Esophagus muscularis mucosa (tissue), 4 donors: ENCODE data around the gene TMEM150B. TPM values are rescaled to one million over a fixed set of nuclear protein-coding genes. Genes with fewer than 3 reads are reported as not detected.
A peak's percentile ranks its signal among the peaks of the same experiment; 100 is the strongest.
"Not testable (repeated sequence)": the region's sequence is repeated elsewhere in the genome, so short reads cannot be mapped to it uniquely, and the experiment has no call there.

Experiments used
- DNase-seq: peaks from one replicate; pipeline ENCODE4 v3.0.0-alpha.2; 2017; ENCODE audit errors: extremely low spot score
- H3K27ac ChIP-seq, 4 donors: fragments of 200-600 bp; sonication (generic); replicated peaks in 1 of 4; 1 replicate in 3 of 4; 2 replicates in 1 of 4; pipeline ENCODE4 v1.5.1; 2016 to 2019; ENCODE audit warnings: mild to moderate bottlenecking in 1 of 4
- H3K27me3 ChIP-seq, 4 donors: fragments of 200-600 bp; sonication (generic); one replicate each; pipeline versions ENCODE4 v1.5.1 to v1.6.0; 2016 to 2019
- H3K36me3 ChIP-seq, 4 donors: fragments of 200-600 bp; sonication (generic); one replicate each; pipeline ENCODE4 v1.5.1; 2016 to 2019
- H3K4me1 ChIP-seq, 4 donors: fragments of 200-600 bp; sonication (generic); one replicate each; pipeline ENCODE4 v1.5.1; 2016 to 2019
- H3K4me3 ChIP-seq, 4 donors: fragments of 200-600 bp; sonication (generic); 1 replicate in 2 of 4; 2 replicates in 2 of 4; pipeline ENCODE4 v1.5.1; 2016 to 2019; ENCODE audit warnings: mild to moderate bottlenecking in 4 of 4, moderate library complexity in 1 of 4
- H3K9me3 ChIP-seq, 4 donors: fragments of 200-600 bp; sonication (generic); 1 replicate in 3 of 4; 2 replicates in 1 of 4; pipeline ENCODE4 v1.5.1; 2016 to 2019
- CTCF ChIP-seq, 3 experiments: fragments of 200-600 bp in 2 of 3; fragments of 450-650 bp in 1 of 3; sonication (generic) in 2 of 3; IDR thresholded peaks; one replicate each; pipeline ENCODE4 v1.5.1; 2017 to 2019; ENCODE audit warnings: antibody characterized with exemption in 3 of 3, mild to moderate bottlenecking in 2 of 3, moderate library complexity in 1 of 3
- EP300 ChIP-seq: sonication (generic); formaldehyde crosslinking; IDR thresholded peaks from one replicate; pipeline ENCODE4 v1.6.1; 2017; ENCODE audit warnings: antibody characterized with exemption
- POLR2A ChIP-seq: fragments of 450-650 bp; IDR thresholded peaks from one replicate; pipeline ENCODE4 v1.6.1; 2017; ENCODE audit warnings: antibody characterized with exemption, moderate library complexity, mild to moderate bottlenecking, low read depth
- POLR2AphosphoS5 ChIP-seq, 2 donors: sonication (generic); formaldehyde crosslinking; IDR thresholded peaks; one replicate each; pipeline ENCODE4 v1.6.1; 2017; ENCODE audit warnings: antibody characterized with exemption in 2 of 2
- WGBS: methylation state at CpG from one replicate; pipeline ENCODE4 v1.1.5; 2018; 5-methylcytosine and 5-hydroxymethylcytosine counted together
- intact Hi-C: fragments of 100-400 bp; cut with DNase I; formaldehyde crosslinking; loops from one replicate; pipeline ENCODE4 v1.15.1; 2023
- total RNA-seq, 4 donors: library from RNA; depleted of rRNA; stranded (reverse); fragments of >200 nt; gene quantifications; one replicate each; pipeline versions ENCODE4 v1.1.0 to v1.2.1, GENCODE V29; 2016

TMEM150B gene
- total RNA-seq, 4 donors from 2014 or later = 0.83 to 5.2 (median 2.7) TPM

DNA sequence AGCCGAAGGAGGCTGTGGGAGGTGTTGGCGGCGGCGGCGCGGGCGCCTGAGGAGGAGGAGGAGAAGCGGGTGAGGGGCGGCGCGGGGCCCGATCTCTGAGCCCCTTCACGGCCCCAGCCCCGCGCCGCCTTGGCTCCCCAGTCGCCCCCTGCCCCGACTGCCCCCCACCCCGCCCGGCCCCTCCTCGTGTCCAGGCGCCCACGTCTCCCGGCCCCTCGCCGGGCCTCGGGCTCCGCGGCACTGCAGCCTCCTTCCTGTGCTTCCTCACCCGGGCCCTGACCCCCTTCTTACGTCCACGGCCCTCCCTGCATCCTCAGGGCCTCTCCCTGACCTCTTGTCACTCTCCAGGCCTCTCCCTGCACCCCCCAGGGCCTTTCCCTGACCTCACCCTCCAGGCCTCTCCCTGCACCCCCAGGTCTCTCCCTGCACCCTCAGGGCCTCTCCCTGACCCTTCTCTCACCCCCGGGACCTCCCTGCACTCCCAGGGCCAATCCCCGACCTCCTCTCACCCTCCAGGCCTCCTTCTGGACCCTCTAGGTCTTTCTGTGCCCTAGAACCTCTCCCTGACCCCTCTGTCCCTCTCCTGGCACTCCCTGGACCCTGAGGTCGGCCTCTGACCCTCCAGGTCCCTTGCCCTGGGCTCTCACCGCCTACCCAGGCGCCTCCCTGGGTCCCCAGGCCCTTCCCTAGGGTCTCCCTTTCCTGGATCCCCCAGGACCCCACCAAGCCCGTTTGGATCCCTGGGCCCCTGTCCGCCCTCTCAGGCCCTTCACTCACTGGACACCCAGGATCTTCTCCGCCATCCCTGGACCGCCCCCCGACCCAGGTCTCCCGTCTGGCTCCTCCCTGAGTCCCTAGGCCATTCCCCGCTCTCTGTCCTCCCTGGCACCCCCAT, 15.0 kb upstream of the TMEM150B start:
- 7% methylated on average over 16 of the region's 44 CpGs for WGBS
- peak overlapping the region; percentile 91 to 97 (median 93) for H3K27ac ChIP-seq
- DNase-seq = no peak

DNA sequence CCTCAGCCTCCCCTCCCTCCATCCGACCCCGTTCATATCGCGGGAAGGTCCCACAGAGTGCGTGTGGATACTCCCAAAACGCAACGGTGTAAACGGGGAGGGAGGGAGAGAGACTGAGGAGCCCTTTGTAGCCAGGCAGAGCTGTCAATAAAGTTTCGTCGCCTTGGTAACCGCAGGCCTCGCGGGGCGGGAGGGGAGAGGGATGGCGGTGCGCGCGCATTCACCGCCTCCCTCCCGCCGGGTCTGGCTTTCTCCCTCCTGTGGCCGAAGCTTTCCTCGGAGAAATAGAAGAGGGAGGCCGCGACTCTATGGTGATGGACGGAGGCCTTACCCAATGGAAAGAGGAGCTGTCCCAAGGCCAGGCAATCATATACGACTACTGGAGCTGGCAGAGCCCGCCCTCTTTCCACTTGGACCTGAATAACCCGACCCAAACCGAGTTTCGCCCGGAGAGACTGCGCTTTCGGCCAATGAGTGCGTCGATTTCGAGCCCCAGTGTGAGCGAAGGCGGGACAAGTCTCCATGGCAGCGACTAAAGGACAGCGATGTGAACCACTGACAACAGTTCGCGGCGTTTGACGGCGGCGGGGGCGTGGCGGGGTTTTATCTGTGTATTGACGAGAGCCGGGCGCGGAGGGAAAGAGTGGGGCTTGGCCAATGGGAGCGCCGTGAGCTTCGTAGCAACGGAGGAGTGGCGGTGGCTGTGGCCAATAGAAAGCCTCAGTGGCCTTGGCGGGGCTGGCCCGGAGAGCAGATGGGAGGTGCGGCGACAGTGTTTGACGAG, 14.2 kb upstream of the TMEM150B start, which contains the start of gene KMT5C:
Gene KMT5C, plus strand, starts transcription at position 772 of the 784 bp plus-strand sequence. CDS start 2,061 bp downstream, outside the sequence.
- under 1% methylated on average over 36 of the region's 63 CpGs for WGBS
- peak in 2 of 3 experiments; percentile 31 to 59 for TF ChIP-seq CTCF (IDR thresholded peaks at IDR 0.05)
- TF ChIP-seq EP300 = no peak
- TF ChIP-seq POLR2AphosphoS5 (IDR thresholded peaks at IDR 0.05) = peak; percentile 4 to 96
- peak; percentile 75 for TF ChIP-seq POLR2A
- intact Hi-C loops = no loop called here
- peaks cover 0 to 11% (median 0%) of the 10 kb centered on the region in 4 donors for H3K27me3 ChIP-seq
- peaks cover 0 to 25% (median 22%) of the 10 kb centered on the region in 4 donors for H3K36me3 ChIP-seq
- peak within 1 kb of the TSS; percentile 76 to 91 (median 84) for H3K4me3 ChIP-seq
- peak within 1 kb of the TSS; percentile 91 to 97 (median 93) for H3K27ac ChIP-seq
- peak; percentile 100 for DNase-seq
- H3K4me1 ChIP-seq = peaks cover 17 to 34% (median 29%) of the 10 kb centered on the region in 4 donors
- H3K9me3 ChIP-seq = no peaks in the 10 kb centered on the region

More for the DNA sequence above, 15.0 kb upstream of the TMEM150B start:
- H3K36me3 ChIP-seq = peaks cover 0 to 28% (median 22%) of the 10 kb centered on the region in 4 donors
- peak overlapping the region; percentile 76 to 91 (median 84) for H3K4me3 ChIP-seq
- intact Hi-C loops = loop anchor here (5.0 kb wide), 2 partner anchors 38 to 42 kb away; partner anchors contain the start of gene TMEM238
- H3K27me3 ChIP-seq = peaks cover 0 to 6% (median 0%) of the 10 kb centered on the region in 4 donors
- TF ChIP-seq POLR2AphosphoS5 (IDR thresholded peaks at IDR 0.05) (peak in 1 of 2 donors; percentile 99), CTCF (IDR thresholded peaks at IDR 0.05) (no peak), POLR2A (no peak)
- peaks cover 17 to 34% (median 29%) of the 10 kb centered on the region in 4 donors for H3K4me1 ChIP-seq
- H3K9me3 ChIP-seq = no peaks in the 10 kb centered on the region

DNA sequence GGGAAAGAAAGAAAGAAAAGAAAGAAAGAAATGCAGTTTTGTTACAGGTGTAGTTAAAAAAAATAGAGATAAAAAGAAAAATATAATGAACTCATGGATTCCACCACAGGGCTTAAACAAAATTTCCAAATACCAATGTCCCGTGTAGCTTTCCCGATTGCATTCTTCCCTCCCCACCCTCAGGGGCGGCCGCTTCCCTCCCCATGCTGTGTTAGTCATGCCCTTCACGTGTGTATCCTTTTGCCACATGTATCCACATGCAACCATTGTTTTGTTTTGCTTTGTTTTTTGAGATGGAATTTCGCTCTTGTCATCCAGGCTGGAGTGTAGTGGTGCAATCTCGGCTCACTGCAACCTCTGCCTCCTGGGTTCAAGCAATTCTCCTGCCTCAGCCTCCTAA, 11.0 kb upstream of the TMEM150B start:
- Histone ChIP-seq H3K36me3 (no peaks in the 10 kb centered on the region), H3K4me1 (peaks cover 12 to 21% (median 20%) of the 10 kb centered on the region in 4 donors), H3K27me3 (peaks cover 0 to 39% (median 0%) of the 10 kb centered on the region in 4 donors), H3K4me3 (no peak overlapping the region), H3K9me3 (no peaks in the 10 kb centered on the region), H3K27ac (no peak overlapping the region)
- no peak for TF ChIP-seq POLR2A
- no peak for TF ChIP-seq POLR2AphosphoS5 (IDR thresholded peaks at IDR 0.05)
- no peak for TF ChIP-seq EP300
- no peak for TF ChIP-seq CTCF (IDR thresholded peaks at IDR 0.05)
- intact Hi-C loops = no loop called here
- no peak for DNase-seq
- WGBS = 74% methylated on average over 7 of the region's 7 CpGs

DNA sequence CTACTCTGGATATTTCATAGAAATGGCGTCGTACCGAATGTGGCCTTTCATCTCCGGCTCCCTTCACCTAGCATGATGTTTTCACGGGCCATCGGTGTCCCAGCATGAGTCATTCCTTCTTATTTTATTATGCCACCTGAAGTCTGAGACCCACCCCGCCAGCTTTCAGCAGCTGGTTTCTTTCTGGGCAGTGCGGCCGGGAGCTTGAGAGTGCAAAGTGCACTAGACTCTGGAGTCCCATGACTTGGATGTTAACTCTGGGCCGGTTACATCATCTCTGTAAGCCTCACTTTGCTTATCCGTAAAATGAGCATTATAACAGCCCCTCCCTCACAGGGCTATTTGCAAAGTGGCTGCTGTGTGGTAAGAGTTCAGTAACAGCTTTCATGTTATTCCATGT, 8.7 kb upstream of the TMEM150B start:
- peaks cover 3 to 8% (median 7%) of the 10 kb centered on the region in 4 donors for H3K4me1 ChIP-seq
- DNase-seq = no peak
- H3K27me3 ChIP-seq = peaks cover 0 to 43% (median 0%) of the 10 kb centered on the region in 4 donors
- H3K4me3 ChIP-seq = no peak overlapping the region
- H3K9me3 ChIP-seq = no peaks in the 10 kb centered on the region
- intact Hi-C loops = no loop called here
- H3K27ac ChIP-seq = no peak overlapping the region
- TF ChIP-seq EP300 (no peak), CTCF (IDR thresholded peaks at IDR 0.05) (no peak), POLR2AphosphoS5 (IDR thresholded peaks at IDR 0.05) (no peak), POLR2A (no peak)
- WGBS = 75% methylated on average over 11 of the region's 11 CpGs
- no peaks in the 10 kb centered on the region for H3K36me3 ChIP-seq

GRCh38 chr19:55329791-55330190, 4.7 kb upstream of the TMEM150B start:
- H3K36me3 ChIP-seq, H3K4me1 ChIP-seq, intact Hi-C loops, H3K9me3 ChIP-seq, DNase-seq, H3K27ac ChIP-seq, H3K4me3 ChIP-seq: not testable (repeated sequence)
- peaks cover 0 to 37% (median 0%) of the 10 kb centered on the region in 4 donors for H3K27me3 ChIP-seq
- WGBS = 82% methylated on average over 6 of the region's 6 CpGs

DNA sequence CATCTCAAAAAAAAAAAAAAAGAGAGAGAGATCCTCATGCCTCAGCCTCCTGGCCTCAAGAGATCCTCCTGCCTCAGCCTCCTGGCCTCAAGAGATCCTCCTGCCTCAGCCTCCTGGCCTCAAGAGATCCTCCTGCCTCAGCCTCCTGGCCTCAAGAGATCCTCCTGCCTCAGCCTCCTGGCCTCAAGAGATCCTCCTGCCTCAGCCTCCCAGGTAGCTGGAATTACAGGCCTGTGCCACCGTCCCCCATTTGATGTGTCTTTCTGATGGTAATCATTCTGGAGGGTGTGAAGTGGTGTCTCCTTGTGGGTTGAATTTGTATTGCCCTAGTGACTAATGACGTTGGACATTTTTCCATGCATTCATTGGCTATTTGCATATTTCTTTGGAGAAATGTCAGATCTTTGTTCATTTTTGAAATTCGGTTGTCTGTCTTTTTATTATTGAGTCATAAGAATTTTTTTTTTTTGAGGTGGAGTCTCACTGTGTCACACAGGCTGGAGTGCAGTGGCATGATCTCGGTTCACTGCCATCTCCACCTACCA, 3.7 kb upstream of the TMEM150B start:
- intact Hi-C loops, H3K4me3 ChIP-seq, H3K9me3 ChIP-seq, H3K4me1 ChIP-seq, DNase-seq, H3K27ac ChIP-seq, H3K36me3 ChIP-seq: not testable (repeated sequence)
- peaks cover 0 to 27% (median 0%) of the 10 kb centered on the region in 4 donors for H3K27me3 ChIP-seq
- WGBS = 86% methylated on average over 4 of the region's 4 CpGs
